ENCODE data around the gene WDR1. TPM values are rescaled to one million over a fixed set of nuclear protein-coding genes. Genes with fewer than 3 reads are reported as not detected.
A peak's percentile ranks its signal among the peaks of the same experiment; 100 is the strongest.

WDR1 gene
- total and polyA plus RNA-seq, 2 experiments from 2014 or later: 413 to 487 TPM

GRCh38 chr4:10109995-10110670 lies 6.5 kb downstream of the WDR1 start:
- H3K9ac ChIP-seq: no peak overlapping the region
- peaks cover 97% of the 10 kb centered on the region for H3K79me2 ChIP-seq (ENCODE audit: insufficient read depth)
- H3K4me2 ChIP-seq (ENCODE audit: unreplicated experiment): no peak overlapping the region
- WGBS, 2 experiments (ENCODE audit: low coverage in 1 of 2, low lambda C conversion rate in 2 of 2, missing lambda C conversion rate in 2 of 2): 96% methylated on average over 10 to 11 of the region's 11 CpGs
- H3K4me1 ChIP-seq (ENCODE audit: insufficient read depth): peaks cover 76% of the 10 kb centered on the region
- H3F3A ChIP-seq (ENCODE audit: insufficient read depth): peaks cover 90% of the 10 kb centered on the region
- H2AFZ ChIP-seq: no peak overlapping the region
- H3K36me3 ChIP-seq (ENCODE audit: low read depth): peaks cover 45% of the 10 kb centered on the region
- TF ChIP-seq EZH2 (IDR thresholded peaks at IDR 0.05; ENCODE audit: insufficient read depth, poor library complexity, severe bottlenecking) (no peak), EZH2phosphoT487 (IDR thresholded peaks at IDR 0.05; ENCODE audit: insufficient read depth, low read depth) (no peak)
- H3K27ac ChIP-seq: peak overlapping the region; percentile 87
- no peak overlapping the region for H3K4me3 ChIP-seq
- H3K9me3 ChIP-seq (ENCODE audit: low read depth): no peaks in the 10 kb centered on the region
- in situ Hi-C loops (cut with MboI): no loop called here
- H4K20me1 ChIP-seq (ENCODE audit: insufficient read depth): 0 out of 2 replicates have a peak, but pooled peaks cover 8% of the 10 kb centered on the region
- H3K9me2 ChIP-seq (ENCODE audit: insufficient read depth): no peaks in the 10 kb centered on the region
- DNase-seq: no peak
- no peaks in the 10 kb centered on the region for H3K27me3 ChIP-seq (replicated peaks; ENCODE audit: insufficient read depth)

- Histone ChIP-seq H3F3A (ENCODE audit: insufficient read depth) (peaks cover 88% of the 10 kb centered on the region), H3K27me3 (replicated peaks; ENCODE audit: insufficient read depth) (no peaks in the 10 kb centered on the region), H3K27ac (peak overlapping the region; percentile 87), H3K9me2 (ENCODE audit: insufficient read depth) (no peaks in the 10 kb centered on the region), H3K4me2 (ENCODE audit: unreplicated experiment) (peak overlapping the region; percentile 11), H3K4me1 (ENCODE audit: insufficient read depth) (peaks cover 76% of the 10 kb centered on the region), H3K9me3 (ENCODE audit: low read depth) (no peaks in the 10 kb centered on the region), H3K36me3 (ENCODE audit: low read depth) (peaks cover 37% of the 10 kb centered on the region), H2AFZ (no peak overlapping the region), H3K9ac (peak overlapping the region; percentile 2; the same call in 1 of the 2 replicates), H3K79me2 (ENCODE audit: insufficient read depth) (peaks cover 97% of the 10 kb centered on the region), H3K4me3 (no peak overlapping the region), H4K20me1 (ENCODE audit: insufficient read depth) (0 out of 2 replicates have a peak, but pooled peaks cover 8% of the 10 kb centered on the region)
- TF ChIP-seq EZH2 (IDR thresholded peaks at IDR 0.05; ENCODE audit: insufficient read depth, poor library complexity, severe bottlenecking) (no peak), EZH2phosphoT487 (IDR thresholded peaks at IDR 0.05; ENCODE audit: insufficient read depth, low read depth) (no peak)
- WGBS, 2 experiments (ENCODE audit: low coverage in 1 of 2, low lambda C conversion rate in 2 of 2, missing lambda C conversion rate in 2 of 2): 59 to 63% methylated on average over 17 of the region's 17 CpGs
- peak; percentile 66 for DNase-seq
- in situ Hi-C loops (cut with MboI): no loop called here
Observed at GRCh38 chr4:10108818-10109783, 7.5 kb downstream of the WDR1 start.

DNA sequence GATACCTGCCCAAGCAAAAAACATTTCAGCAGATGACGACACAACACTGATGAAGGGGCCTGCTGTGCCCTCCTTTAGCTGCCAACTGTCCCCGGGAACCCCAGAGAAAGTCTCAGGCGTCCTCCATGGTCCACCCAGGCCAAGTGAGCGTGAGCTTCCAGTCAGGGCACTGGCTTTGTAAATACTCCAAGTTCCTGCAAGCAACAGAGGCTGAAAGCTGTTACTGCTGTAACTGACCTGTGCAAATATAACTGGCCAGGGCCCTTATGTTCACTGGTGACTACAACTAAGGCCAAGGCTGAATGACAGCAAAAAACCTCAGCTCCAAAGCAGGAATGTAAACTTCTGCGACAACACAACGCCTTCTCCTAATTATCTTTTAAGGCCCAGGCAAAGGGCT lies 8.2 kb downstream of the WDR1 start:
- Histone ChIP-seq H3K27me3 (replicated peaks; ENCODE audit: insufficient read depth) (no peaks in the 10 kb centered on the region), H3K79me2 (ENCODE audit: insufficient read depth) (peaks cover 97% of the 10 kb centered on the region), H3K9ac (no peak overlapping the region), H3K36me3 (ENCODE audit: low read depth) (peaks cover 30% of the 10 kb centered on the region), H3K9me3 (ENCODE audit: low read depth) (no peaks in the 10 kb centered on the region), H4K20me1 (ENCODE audit: insufficient read depth) (0 out of 2 replicates have a peak, but pooled peaks cover 5% of the 10 kb centered on the region), H3K4me1 (ENCODE audit: insufficient read depth) (peaks cover 75% of the 10 kb centered on the region), H3K4me2 (ENCODE audit: unreplicated experiment) (no peak overlapping the region), H3K9me2 (ENCODE audit: insufficient read depth) (no peaks in the 10 kb centered on the region), H3F3A (ENCODE audit: insufficient read depth) (peaks cover 85% of the 10 kb centered on the region), H3K4me3 (no peak overlapping the region), H2AFZ (no peak overlapping the region), H3K27ac (peak overlapping the region; percentile 87)
- in situ Hi-C loops (cut with MboI): no loop called here
- TF ChIP-seq EZH2 (IDR thresholded peaks at IDR 0.05; ENCODE audit: insufficient read depth, poor library complexity, severe bottlenecking): no peak
- no peak for TF ChIP-seq EZH2phosphoT487 (IDR thresholded peaks at IDR 0.05; ENCODE audit: insufficient read depth, low read depth)
- WGBS, 2 experiments (ENCODE audit: low coverage in 1 of 2, low lambda C conversion rate in 2 of 2, missing lambda C conversion rate in 2 of 2): 73 to 80% methylated on average over 6 of the region's 6 CpGs
- DNase-seq: peak; percentile 30

Measured in GM23248 (cell line).